Activated naive CD8-positive, alpha-beta T cell treated with anti-CD3 and anti-CD28 coated beads, Interleukin-2, amount 50 U/mL, for 16 hours (primary cell): ENCODE results near the gene DNMT1.
A peak's percentile ranks its signal among the peaks of the same experiment; 100 is the strongest.

Experiments
- DNase-seq: peaks from one replicate; pipeline ENCODE4 v3.0.0-alpha.2; 2020; ENCODE audit warnings: low read depth, low spot score

DNMT1 gene

GRCh38 chr19:10095622-10095947 is 99.2 kb downstream of the DNMT1 start:
- DNase-seq = no peak

GRCh38 chr19:10093295-10094186 is 101.2 kb downstream of the DNMT1 start:
- no peak for DNase-seq

GRCh38 chr19:10092648-10093294 is 102.0 kb downstream of the DNMT1 start:
- DNase-seq = no peak

DNA sequence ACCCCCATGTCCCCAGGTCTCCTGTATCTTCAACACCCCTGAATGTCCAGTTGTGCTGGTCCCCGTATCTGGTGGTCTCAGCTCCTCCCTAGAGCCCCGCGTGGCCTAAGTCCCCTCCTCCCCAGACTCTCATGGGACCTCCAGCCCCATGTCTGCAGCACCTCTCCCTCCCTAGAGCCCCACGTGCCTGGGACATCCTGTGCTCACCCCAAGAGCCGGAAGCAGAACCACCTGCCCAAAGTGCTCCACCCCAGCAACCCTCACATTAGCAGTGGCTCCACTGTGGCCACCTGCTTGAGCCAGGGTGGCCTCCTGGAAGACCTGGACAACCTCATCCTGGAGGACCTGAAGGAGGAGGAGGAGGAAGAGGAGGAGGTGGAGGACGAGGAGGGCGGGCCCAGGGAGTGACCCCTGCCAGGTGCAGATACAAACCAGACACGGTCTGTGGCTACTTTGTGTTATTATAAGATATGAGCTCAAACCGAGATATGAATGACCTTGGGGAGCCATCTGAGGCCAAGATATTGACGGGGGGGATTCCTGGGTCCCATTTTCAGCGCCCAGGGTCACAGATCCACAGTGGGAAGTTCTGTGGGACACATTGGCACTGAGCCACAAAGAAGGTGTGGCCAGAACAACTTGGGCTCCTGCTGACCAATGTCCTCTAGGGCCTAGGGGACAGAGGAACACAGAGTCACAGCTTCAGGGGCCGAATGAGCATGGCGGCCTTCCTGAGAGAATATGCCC is 102.7 kb downstream of the DNMT1 start:
- DNase-seq = no peak

- no peak for DNase-seq
Observed at GRCh38 chr19:10091370-10091687, 103.4 kb downstream of the DNMT1 start.

DNA sequence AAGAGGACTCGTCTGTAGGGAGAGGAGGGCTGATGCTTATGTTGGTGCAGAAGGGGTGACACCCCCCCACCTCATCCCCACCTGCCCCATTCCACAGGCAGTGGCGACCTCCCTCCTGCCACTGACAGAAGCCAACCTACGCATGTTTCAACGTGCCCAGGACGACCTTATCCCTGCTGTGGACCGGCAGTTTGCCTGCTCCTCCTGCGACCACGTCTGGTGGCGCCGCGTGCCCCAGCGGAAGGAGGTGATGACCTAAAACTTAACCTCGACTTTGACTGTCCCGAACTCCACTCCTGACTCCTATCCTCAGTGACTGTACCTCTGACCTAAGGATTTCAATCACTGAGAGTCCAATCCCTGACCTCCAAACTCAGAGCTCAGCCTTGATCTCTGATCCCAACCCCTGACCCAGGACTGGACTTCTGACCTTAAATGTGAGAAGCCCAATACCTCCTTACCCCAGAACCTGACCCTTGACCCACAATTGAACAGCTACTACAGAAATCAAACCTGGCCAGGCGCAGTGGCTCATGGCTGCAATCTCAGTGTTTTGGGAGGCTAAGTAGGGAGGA is 104.9 kb downstream of the DNMT1 start:
- no peak for DNase-seq

GRCh38 chr19:10088949-10089554 is 105.7 kb downstream of the DNMT1 start:
- no peak for DNase-seq

DNA sequence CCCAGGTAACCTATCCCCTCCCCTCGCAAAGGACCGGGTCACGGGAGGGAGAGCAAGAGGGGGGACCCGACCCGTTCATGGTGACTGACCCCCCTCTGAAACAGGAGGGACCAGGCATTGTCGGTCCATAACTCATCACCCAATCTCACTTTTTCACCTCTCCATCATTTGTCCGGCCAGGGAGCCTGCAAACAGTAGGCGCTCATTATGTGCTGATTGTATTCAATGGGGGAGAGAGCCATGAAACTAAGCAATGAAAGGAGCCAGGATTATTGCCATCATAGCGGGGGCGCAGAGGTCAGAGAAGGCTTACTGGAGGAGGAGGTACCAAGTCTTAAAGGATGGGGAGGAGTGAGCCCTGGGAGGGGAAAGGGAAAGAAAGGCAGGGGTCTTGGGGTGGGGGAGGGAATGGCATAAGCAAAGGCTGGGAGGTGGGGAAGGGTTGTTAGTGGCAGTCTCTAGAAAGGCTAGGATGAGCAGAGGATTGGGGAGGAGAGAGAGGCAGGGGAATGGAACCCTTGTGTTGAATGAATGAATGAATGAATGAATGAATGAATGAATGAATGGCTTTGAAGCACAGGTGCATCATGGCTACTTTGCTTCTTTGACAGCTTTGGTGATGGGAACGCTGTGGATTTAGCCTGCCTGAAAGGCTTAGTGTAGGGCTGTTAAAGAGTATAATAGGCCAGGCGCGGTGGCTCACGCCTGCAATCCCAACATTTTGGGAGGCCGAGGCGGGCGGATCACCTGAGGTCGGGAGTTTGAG is 107.3 kb downstream of the DNMT1 start:
- DNase-seq = no peak

DNA sequence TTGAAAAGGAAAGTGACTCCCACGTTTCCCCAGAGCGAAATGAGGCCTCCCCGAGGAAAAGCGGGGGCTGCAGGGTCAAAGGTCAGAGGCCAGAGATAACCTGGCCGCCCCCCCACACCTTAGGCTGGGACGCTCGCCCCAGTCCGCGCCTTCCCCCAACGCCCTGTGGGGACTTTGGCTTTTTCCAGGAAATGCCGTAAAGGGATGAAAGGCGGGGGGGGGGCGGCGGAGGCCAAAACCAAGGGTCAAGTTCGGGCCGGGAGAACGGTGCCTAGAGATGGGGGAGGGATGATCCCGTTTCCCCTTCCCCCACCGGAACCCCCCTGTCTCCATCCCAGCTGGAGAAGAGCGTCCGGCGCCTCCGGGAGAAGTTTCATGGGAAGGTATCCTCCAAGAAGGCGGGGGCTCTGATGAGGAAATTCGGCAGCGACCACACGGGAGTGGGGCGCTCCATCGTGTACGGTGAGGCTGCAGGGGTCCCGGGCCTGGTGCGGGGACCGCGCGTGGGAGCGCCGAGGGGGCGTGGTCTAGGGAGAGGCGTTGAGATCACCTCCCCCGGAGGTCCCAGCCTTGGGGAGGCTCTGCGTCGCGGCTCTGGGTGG is 108.1 kb downstream of the DNMT1 start:
- no peak for DNase-seq

DNA sequence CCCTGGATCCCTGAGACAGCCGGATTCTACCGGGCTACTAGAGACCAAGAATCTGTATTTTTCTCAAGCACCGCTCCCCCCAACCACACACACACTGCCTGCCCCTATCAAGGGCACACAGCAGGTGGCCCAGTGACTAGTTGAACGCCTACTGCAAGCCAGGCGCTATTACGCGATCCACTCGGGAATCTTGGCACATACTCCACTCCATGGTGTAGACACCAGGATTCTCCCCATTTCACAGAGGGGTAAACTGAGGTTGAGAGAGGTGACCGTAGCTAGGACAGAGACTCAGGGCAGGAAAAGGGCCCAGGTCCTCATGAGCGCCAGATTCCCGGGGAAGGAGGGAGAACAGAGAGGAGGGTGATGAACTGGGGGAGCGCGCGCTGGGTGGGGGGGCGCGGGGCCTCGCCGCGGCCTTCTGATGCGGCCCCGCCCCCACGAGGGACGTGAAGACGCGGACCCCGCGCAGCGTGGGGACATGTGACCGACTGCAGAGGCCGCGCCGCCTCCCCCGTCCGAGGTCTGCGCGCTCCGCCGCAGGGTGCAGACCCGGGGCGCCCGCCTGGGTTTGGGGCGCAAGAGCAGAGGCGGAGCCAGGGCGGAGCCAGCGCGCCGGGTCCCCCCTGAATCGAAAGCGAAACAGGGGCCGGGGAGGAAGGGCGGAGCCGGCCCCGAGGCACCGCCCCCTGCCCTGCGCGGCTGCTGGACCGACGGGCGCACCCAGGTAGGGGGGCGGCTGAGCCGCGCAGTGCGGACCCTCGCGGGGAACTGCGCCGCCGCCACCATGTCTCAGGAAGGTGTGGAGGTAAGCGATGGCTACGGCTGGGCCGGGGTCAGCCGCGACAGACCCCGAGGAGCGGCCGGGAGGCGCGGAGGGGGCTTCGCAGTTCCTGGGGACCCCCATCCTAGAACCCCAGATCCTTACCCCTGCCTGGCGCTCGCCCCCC is 108.8 kb downstream of the DNMT1 start, which contains the start of gene SHFL:
TSS of gene SHFL (plus strand) at position 677 of the 950 bp plus-strand sequence. CDS start at position 788, 111 bp downstream.
- peak; percentile 56 for DNase-seq

DNA sequence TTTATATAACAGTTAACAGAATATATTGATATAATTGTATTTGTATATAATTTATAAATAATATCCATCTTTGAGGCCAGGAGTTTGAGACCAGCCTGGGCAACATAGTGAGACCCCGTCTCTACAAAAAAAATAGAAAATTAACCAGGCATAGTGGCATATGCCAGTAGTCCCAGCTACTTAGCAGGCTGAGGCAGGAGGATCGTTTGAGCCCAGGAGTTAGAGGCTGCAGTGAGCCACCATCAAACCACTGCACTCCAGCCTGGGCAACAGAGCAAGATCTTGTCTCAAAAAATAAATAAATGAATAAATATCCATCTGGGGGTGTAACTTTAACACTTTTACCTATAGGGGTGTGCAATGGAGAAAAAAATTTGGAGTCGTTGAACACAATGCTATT is 110.0 kb downstream of the DNMT1 start:
- no peak for DNase-seq

DNA sequence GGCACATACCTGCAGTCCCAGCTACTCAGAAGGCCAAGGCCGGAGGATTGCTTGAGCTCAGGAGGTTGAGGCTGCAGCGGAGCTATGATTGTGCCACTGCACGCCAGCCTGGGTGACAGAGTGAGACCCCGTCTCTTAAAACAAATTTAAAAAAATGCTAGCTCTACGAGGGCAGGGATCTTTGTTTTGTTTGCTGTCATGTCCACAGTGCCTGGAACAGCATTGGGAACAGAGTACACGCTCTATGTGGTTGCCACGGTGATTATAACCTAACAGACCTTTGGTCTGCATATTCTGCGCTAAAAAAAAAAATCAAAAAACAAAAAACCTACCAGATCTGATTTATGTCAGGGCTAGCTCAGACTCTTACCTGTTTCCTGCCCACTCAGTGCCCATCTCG is 110.8 kb downstream of the DNMT1 start:
- no peak for DNase-seq
